ENCODE data around the gene TMEM217. TPM values are rescaled to one million over a fixed set of nuclear protein-coding genes. Genes with fewer than 3 reads are reported as not detected.

Gene TMEM217
- polyA plus RNA-seq, 1 donor: 1.9 TPM

DNA sequence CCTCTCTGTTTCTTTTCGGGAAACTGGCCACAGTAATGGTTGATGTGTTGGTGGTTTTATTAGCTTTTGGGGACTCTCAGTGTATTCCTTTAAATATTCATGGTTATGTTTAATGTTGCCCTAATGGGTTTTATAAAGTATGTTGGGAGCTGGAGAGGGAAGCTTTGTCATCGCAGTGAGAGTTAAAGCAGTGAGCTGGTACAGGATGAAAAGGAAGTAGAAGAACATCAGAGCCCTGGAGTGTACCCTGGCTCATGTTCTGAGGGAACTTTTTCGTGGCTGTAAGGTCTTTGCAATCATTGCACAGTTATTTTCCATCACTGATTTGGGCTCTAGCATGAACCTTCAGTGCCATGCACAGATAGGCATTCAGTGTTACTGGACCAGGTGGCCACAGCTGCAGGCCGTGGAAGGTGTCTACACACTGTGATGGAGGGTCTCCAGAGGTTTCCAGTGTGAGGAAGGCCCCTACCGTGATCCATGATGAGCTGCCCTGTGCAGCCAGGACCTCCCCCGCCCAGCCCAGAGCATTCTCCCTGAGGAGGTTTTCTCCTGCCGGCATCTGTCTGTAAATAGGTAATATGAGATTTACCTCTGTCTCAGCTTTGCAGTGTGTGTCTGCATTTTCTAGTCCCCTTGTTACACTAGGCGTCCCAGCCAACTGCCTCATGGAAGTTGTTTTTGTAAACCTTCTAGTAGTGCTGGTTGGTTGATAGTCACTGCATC is 22.4 kb upstream of the TMEM217 start:
- peak; percentile 37 for DNase-seq

DNA sequence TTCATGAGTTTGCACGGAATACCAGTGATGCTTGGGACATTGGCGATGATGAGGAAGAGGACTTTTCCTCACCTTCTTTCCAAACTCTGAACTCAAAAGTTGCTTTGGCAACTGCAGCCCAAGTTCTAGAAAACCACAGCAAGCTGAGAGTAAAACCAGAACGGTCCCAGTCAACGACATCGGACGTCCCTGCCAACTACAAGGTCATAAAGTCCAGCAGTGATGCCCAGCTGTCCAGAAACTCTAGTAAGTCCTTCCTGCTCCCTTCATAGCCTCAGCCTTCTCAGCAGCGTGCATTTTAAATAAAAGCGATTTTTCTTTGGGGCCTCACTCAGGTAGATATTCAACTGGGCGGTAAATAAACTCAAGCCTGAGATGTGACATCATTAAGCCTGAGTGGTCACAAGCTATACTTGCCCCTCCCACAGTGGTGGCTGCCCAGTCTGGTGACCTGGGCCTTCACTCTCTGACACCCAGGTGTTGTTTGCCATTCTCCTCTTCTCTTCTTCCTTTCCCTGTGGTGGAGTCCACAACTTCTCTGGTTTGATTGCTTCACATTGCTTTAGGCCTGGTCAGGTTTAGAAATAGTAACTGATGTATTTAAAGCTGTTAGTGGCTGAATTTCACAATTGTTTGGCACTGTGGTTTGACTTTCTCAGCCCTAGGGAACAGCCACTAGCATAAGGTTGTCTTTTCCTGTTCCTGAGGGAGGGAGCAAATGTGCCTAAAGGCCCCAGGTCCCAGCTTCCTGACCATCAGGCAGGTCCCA is 21.6 kb upstream of the TMEM217 start:
- DNase-seq: no peak

DNA sequence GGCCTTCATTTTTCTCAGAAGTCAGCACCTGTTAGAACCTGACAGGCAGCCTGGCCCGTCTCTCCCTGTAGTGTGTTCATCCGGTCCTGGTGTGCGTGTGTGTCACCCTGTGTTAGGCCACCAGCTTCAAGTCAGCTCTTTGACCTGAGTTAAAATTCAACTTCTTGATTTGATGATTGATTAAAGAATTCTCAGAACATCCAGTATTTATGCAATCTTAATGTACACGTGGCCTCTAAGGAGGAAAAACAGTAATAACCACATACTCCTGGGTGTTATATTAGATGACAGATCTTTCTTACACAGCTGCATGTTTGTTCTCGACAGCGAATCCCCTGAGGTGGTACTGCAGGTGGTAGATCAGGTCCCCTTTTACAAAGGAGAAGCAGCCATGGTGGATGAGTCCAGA is 19.1 kb upstream of the TMEM217 start:
- DNase-seq: no peak

DNA sequence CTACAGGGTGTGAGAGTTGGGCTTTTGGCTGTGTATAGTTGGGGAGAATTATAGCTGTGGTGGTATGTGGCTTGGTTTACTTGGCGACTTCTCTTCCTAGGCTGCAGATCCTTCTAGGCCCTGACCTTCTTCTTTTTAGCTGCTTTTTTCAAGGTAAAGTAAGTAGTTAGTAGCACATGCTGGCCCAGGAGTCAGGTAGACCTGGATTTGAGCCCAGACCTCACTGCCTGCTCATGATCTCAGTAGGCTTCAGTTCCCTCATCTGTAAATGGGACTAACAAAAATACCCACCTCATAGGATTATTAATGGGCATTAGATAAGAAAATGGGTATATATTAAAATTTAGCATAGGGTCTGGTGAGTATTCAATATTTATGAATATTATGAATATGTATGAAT is 17.4 kb upstream of the TMEM217 start:
- DNase-seq: no peak

DNA sequence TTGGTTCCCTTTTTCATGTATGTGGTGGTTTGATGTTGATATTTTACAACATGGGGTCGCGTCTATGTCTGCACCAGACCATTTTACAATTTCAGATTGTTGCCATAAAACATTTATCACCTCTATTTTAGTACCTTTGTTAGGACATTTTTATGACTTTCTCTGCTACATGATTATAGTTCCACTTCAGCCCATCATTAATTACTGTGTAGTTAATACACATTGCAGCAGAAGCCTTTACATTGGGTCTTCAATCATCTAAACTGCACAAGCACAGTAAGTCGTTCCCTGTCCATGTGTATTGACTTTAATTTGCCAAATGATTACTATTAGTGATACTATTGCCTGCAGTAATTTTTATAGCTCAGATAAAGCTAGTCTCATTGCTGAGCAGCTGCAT is 15.7 kb upstream of the TMEM217 start:
- DNase-seq: peak; percentile 45

DNA sequence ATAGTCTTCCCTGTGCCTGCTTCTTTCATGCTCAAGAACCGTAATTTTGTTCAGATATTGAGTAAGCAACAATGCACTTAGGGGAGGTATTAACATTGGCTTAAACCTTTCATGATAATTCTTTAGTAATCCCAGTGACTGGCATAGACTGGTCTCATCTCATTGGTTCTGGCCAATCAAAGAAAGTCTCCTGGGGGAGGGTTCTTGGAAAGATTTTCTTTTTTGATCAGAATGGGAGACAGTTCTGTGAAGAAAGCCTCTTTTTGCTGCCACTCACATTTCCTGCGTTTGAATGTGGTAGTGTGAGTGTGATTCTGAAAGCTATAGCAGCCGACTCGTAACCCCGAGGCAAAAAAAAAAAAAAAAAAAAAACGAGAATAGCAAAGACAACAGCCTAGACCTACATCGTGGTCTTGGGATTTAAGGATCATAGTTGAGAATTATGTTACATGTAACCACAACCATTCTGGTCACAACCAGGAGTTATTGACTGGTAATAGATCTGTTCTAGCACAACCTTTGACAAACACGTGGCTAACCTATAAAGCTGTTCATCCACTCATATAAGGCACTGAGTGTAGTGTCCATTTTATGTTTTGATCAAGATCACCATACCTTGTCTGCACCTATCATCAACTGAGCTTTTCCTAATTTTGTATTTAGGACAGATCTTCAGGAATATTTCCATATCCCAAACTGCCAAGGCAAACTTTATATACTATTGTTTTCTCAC is 15.1 kb upstream of the TMEM217 start:
- no peak for DNase-seq

DNA sequence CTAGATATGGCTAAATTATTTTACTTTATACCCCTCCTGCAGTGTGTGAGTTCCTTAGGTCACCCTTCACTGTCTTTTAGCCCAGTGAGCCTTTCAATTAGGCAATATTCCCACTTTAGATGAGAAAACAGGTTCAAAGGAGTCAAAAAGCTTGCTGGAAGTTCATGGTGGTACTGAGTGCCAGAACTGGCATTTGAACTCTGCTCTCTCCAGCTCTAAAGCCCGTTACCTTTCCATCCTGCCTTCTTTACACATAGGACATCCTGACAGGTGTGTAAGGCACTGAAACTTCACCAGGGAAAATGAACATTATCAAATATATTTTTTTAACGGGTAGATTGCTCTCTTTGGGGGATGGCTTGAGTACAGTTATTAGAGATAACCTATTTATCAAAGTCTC is 11.2 kb upstream of the TMEM217 start:
- DNase-seq: no peak

DNA sequence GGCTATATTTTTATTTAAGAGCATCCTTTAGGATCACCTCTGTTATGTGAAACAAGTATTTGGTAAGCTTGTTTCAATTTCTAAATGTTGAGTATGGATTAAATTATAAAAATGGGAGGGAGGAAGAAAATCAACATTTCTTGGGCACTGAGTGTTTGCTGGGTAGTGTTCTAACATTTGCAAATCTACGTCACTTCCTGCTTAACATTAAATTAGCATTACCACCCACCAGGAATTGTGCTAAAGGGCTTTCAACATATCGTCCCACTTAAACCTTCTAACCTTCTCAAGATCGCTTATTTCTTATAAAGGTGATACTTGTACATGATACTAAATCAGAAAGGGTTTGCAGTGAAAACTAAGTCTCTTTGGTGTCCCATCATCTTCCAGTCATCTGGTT is 7.9 kb upstream of the TMEM217 start:
- DNase-seq: no peak

DNA sequence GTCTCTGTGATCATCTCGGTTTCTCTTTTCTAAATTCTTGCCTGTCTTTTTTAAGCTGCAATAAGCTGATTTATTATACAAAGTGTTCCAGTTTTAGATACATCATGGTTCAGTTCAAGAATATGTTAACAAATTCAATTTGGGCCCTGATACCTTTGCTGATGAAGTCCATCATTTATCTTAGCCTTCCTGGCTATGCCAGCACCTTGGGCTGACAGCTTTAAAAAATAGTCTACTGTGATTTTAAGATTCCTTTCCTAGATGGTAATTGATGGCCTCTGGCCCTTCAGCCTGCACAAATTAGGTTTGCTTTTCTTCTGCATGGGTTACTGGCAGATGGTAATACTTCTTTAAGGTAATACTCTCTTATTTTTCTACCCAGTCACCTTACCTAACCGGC is 7.1 kb upstream of the TMEM217 start:
- no peak for DNase-seq

DNA sequence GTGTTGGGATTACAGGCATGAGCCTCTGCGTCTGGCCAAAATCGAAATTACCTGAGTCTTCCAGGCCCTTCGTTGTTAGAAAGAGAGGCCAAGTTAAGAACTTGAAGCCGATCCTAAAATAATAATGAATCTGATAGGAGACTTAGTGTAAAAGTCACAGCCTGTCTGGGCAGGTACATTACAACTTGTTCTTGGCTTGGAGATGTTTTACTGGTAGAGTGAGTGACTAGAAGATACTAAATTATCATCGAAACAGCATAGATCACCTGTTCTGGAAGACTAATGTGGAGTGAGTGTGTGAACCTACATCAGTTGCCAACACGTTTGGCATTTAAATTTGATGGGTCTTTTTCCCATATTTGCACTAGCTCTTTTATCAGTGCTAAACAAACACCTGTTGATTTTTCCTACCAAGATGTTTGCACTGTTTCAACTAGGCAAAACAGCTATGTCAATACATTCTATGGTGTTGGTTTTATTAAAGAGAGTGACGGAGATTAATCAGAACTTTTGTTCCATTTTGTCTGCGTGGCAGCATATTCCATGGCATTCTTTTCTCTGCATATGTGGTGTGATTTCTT is 4.6 kb upstream of the TMEM217 start:
- no peak for DNase-seq

DNA sequence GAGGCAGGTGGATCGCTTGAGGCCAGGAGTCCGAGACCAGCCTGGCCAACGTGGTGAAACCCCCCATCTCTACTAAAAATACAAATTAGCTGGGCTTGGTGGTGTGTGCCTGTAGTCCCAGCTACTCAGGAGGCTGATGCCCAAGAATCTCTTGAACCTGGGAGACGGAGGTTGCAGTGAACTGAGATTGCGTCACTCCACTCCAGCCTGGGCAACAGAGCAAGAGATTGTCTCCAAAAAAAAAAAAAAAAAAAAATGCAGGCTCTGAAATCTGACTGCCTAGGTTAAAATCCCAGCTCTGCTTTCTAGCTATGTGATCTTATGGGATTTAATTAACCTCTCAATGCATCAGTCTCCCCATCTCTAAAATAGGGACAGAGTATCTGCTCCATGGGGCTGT is 3.3 kb upstream of the TMEM217 start:
- no peak for DNase-seq

DNA sequence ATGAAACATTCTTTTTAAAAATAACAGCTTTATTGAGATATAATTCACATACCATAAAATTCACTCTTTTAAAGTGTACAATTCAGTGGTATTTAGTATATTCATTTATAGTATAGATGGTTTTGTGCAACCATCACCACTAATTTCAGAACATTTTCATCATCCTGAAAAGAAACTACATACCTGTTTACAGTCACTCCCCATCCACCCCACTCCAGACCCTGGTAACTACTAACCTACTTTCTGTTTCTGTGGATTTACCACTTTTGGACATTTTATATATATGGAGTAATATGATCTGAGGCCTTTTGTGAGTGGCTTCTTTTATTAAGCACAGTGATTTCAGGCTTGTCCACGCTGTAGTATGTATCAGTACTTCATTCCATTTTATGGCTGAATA is 2.5 kb upstream of the TMEM217 start:
- no peak for DNase-seq

DNA sequence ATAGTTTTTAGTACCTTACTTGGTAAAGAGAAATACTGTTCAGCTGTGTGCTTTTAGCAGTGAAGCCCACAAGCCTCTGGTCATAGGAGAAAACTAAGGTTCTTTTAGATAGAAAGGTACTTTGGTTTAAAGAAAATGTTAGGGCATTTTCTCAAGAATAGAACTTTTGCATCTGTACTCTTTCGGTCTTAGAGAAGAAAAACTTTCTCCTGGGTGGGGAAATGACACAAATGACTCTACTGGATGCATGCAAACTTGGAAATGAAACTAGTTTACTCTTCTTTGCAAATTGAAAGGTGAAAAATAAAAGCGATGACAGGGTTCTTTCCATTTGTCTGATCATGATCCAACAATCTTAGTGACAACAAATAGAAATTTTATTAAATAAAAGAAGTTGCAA is 2.1 kb upstream of the TMEM217 start:
- no peak for DNase-seq

DNA sequence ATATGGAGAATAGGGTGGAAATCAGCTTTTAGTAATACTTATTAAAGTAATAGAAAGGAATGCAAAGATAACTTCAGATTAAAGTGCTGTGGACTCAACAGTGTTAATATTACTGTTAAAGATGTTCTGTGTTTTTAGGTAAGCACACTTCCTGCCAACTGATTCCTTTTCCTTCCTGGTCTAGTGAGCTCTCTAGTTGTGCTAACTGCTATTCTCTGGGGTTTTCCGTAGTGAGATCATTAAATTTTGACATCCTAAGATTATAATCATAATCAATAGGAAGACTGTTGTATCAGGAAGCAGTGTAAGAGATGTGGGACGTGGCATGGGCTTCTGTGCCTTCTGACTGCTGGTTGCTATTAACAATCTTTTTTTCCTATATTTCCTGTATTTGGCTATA is 1.2 kb upstream of the TMEM217 start:
- no peak for DNase-seq

DNA sequence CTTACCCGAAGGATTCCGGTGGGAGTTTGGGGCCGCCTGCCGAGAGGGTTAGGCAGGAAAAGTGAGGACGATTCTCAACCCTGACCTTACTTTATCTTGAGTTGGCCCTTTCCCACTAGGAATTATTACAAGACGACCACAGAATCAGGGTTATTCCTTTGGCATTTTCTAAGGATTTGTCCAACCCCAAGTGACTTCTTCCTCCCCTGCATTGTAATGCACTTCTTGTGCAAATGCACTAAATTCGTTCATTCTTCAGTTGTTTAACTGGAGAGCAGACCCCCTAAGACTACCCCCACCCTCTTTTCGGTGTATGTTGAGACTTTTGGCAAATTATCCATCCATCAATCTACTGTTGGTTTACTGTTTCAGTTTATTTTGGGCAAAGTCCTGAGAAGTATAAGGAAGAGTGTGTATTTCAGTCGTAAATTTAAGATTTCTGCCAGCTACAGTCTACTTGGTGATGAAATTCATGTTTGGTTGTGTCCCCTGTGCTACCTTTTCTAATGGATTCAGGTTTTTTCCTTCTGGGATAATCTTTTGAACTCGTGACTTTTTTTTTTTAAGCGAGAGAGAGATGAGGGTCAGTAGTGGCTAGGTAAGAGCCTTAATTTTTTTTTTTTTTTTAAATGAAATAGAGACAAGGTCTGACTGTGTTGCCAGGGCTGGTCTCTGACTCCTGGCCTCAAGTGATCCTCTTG is 611 bp upstream of the TMEM217 start:
- DNase-seq: no peak

DNA sequence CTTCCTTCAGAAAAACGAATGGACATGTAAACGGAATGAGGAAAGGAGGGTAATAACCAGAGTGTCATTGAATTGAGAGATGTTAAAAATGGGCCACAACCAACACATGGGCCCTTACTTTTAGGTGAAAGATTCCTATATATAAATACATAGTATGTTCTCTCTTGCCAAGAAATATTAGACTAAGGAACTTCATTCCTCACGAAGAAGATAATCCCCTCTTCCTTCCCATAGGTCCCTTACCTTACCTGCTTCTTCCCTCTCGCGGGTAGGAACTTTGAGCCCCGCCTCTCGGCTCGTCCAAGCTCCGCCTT is 667 bp downstream of the TMEM217 start:
- DNase-seq: no peak

DNA sequence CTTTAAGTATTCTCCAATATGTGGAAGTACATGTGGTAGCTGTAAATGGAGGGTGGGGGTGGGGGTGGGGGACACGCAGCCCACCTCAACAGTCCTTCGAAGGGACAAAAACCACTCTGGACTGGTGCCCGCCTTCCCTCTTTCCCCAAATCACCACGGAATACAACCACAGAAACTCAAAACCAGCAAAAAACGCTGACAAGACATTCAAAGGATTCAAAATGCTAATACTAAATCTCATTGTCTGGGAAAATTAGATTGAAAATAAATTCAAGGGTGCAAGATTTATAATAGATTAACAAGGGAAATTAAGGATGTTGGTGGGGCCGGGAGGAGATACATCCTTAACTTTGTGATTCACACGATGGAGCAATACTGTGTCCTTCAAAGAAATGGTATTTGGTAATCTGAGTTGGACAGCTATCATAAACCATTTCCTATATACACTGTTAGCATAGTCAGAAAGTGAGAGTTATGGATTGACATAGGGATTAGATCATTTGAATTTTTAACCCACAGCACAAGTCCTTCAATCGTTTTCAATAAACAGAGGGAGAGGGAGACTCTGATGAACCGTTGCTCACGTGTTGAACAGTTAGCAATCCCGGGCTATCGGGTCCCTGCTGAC is 1.1 kb downstream of the TMEM217 start:
- no peak for DNase-seq

DNA sequence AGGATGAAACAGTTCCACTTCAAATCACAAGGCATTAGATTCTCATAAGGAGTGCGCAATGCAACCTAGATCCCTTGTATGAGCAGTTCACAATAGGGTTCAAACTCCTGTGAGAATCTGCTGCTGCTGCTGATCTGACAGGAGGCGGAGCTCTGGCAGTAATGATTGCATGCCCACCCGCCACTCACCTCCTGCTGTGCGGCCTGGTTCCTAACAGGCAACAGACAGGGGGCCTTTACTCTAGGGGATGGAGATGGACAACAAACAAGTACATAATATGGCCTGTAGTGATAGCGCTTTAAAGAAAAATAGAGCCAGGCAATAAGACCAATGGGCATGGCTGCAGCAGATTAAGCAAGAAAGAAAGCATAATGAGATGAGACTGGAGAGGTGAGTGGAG is 3.1 kb downstream of the TMEM217 start:
- no peak for DNase-seq

DNA sequence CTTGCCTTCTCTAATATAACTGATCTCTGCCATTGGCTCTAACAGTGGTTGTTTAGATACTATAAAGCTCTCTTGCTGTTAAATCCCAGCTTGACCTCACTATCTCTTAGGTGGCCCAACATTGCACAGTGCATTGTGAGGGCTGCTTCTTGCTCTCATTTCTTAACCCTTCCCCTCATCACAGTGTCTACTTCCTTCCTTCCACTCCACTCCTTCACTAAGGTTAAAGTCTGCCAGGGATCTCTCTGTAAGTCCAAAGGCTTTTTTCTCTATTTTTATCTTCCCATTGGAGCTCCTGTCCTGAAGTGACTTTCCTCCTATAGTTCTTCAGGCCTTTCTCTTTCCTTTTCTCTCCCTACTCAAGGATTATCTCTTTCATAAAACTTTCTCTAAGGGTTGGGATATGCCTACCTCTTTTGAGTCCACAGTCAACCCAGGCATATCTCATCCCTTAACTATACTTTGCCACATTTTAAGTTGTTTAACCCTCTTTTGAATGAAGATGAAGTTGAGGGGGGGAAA is 4.4 kb downstream of the TMEM217 start:
- no peak for DNase-seq

DNA sequence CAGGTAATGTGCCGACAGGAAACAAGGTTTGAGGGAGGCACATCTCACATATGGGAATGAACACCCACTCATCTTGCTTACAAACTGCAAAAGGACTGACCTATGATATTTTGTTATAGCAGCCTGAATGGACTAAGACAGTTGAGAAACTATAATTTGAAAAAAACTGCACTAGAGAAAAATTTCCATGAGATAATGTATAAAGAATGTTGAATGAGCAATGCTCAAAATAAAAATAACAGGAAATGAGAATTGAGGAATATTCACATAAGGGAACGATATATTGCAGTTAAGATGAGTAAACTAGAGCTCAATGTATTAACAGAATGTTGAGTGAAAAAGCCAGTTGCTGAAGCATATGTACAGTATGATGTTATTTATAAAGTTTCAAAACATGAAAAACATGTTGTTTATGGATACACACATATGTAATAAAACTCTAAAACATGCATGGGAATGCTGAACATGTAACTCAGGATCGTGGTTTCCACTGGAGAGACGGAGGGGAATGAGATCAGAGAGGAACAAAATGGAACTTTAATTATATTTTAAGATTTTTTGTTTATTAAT is 6.6 kb downstream of the TMEM217 start:
- no peak for DNase-seq
